ENCODE data around the gene SERPINB2. TPM values are rescaled to one million over a fixed set of nuclear protein-coding genes. Genes with fewer than 3 reads are reported as not detected.

The SERPINB2 gene
- total and polyA plus RNA-seq, 2 of the 13 experiments (the other 11 are each of a cell fraction or from before 2014, with no cell fraction given): 0.07 to 0.11 TPM

- peak; percentile 41 for DNase-seq (ENCODE audit: low spot score)
- no peaks in the 10 kb centered on the region for H3K36me3 ChIP-seq (replicated peaks in 1 of 2; ENCODE audit: control insufficient read depth in 1 of 2, insufficient read depth in 2 of 2, low read length in 2 of 2)
- ChIA-PET POLR2A (no interaction called here), CTCF (ENCODE audit: low intra/inter-chr PET ratio, low total read pairs) (no interaction called here)
- no peak overlapping the region for H3K4me3 ChIP-seq (replicated peaks in 1 of 3; ENCODE audit: insufficient read depth in 1 of 3, low read depth in 2 of 3, low read length in 3 of 3)
- H2AFZ ChIP-seq (ENCODE audit: low read length): no peak overlapping the region
- 8% methylated on average over 4 of the region's 4 CpGs for WGBS (ENCODE audit: low lambda C conversion rate)
- no peaks in the 10 kb centered on the region for H3K9me3 ChIP-seq (ENCODE audit: low read length)
- peak; percentile 98 for ATAC-seq
- no peak for FAIRE-seq
- intact Hi-C loops (cut with micrococcal nuclease; ENCODE audit: unreplicated experiment): loop anchor here (1.0 kb wide), 1 partner anchor 332 kb away; no protein-coding TSS in a partner anchor
- no peak overlapping the region for H3K27ac ChIP-seq (ENCODE audit: extremely low read length, insufficient read depth, low read length)
- no peaks in the 10 kb centered on the region for H3K79me2 ChIP-seq (ENCODE audit: insufficient read depth, low read length)
- no peak overlapping the region for H3K9ac ChIP-seq (ENCODE audit: insufficient read depth, low read depth, low read length)
- H4K20me1 ChIP-seq (ENCODE audit: insufficient read depth, low read length): no peaks in the 10 kb centered on the region
- H3K27me3 ChIP-seq (ENCODE audit: control insufficient read depth in 1 of 2, insufficient read depth in 2 of 2, low read length in 2 of 2): no peaks in the 10 kb centered on the region; a peak in 1 of 5 replicates
- no peak overlapping the region for H3K4me2 ChIP-seq (ENCODE audit: low read depth, low read length)
- BruUV-seq (replicated peaks): no TSS peak
- H3K4me1 ChIP-seq (ENCODE audit: insufficient read depth, low read length): no peaks in the 10 kb centered on the region
- in situ Hi-C loops (cut with HindIII; ENCODE audit: extremely low pct_ligation_motif_present, low pct_unique_long_range_greater_than_20kb): no loop called here
- TF ChIP-seq HOXA5 (CRISPR knock-in tag; IDR thresholded peaks at IDR 0.05): no peak
- no peak for TF ChIP-seq TSC22D2 (CRISPR knock-in tag; IDR thresholded peaks at IDR 0.05; ENCODE audit: borderline replicate concordance)
- peak; percentile 50 for TF ChIP-seq CTCF (CRISPR knock-in tag; IDR thresholded peaks at IDR 0.05)
- 0 out of 2 replicates have a peak, but pooled peaks have one; percentile 15 for TF ChIP-seq GATAD2A (CRISPR knock-in tag; IDR thresholded peaks at IDR 0.05)
- TF ChIP-seq TCF12 (IDR thresholded peaks at IDR 0.05): no peak
- TF ChIP-seq TCF12 (CRISPR knock-in tag; IDR thresholded peaks at IDR 0.05): no peak
- TF ChIP-seq SRF (IDR thresholded peaks at IDR 0.05; ENCODE audit: low read depth, low read length): no peak
- no peak for TF ChIP-seq ZFY (CRISPR knock-in tag; IDR thresholded peaks at IDR 0.05)
- TF ChIP-seq SMAD9 (CRISPR knock-in tag; IDR thresholded peaks at IDR 0.05): no peak
- no peak for TF ChIP-seq KMT2A (CRISPR knock-in tag; IDR thresholded peaks at IDR 0.05)
- TF ChIP-seq TCF7 (IDR thresholded peaks at IDR 0.05; ENCODE audit: low read depth): no peak
- no peak for TF ChIP-seq MAFG (CRISPR knock-in tag; IDR thresholded peaks at IDR 0.05)
- TF ChIP-seq ZNF737 (CRISPR knock-in tag; IDR thresholded peaks at IDR 0.05; ENCODE audit: borderline replicate concordance): no peak
- TF ChIP-seq SKI (IDR thresholded peaks at IDR 0.05; ENCODE audit: partially characterized antibody): no peak
- no peak for TF ChIP-seq JUN (CRISPR knock-in tag; IDR thresholded peaks at IDR 0.05)
- TF ChIP-seq, protein P1, sequence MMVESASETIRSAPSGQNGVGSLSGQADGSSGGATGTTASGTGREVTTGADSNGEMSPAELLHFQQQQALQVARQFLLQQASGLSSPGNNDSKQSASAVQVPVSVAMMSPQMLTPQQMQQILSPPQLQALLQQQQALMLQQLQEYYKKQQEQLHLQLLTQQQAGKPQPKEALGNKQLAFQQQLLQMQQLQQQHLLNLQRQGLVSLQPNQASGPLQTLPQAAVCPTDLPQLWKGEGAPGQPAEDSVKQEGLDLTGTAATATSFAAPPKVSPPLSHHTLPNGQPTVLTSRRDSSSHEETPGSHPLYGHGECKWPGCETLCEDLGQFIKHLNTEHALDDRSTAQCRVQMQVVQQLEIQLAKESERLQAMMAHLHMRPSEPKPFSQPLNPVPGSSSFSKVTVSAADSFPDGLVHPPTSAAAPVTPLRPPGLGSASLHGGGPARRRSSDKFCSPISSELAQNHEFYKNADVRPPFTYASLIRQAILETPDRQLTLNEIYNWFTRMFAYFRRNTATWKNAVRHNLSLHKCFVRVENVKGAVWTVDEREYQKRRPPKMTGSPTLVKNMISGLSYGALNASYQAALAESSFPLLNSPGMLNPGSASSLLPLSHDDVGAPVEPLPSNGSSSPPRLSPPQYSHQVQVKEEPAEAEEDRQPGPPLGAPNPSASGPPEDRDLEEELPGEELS (CRISPR knock-in tag; IDR thresholded peaks at IDR 0.05): peak; percentile 44; the same call in 1 of the 2 replicates
- TF ChIP-seq ATAD3A (CRISPR knock-in tag; IDR thresholded peaks at IDR 0.05): no peak
- no peak for TF ChIP-seq ARNT2 (CRISPR knock-in tag; IDR thresholded peaks at IDR 0.05; ENCODE audit: low read depth)
- TF ChIP-seq CEBPG (CRISPR knock-in tag; IDR thresholded peaks at IDR 0.05): peak; percentile 28; the same call in 1 of the 2 replicates
- no peak for TF ChIP-seq ELF3 (CRISPR knock-in tag; IDR thresholded peaks at IDR 0.05)
- peak; percentile 23; the same call in 1 of the 2 replicates for TF ChIP-seq FOXA3 (CRISPR knock-in tag; IDR thresholded peaks at IDR 0.05)
- TF ChIP-seq FOXA1 (IDR thresholded peaks at IDR 0.05): no peak
- peak; percentile 54 for TF ChIP-seq FOXA1 (CRISPR knock-in tag; IDR thresholded peaks at IDR 0.05)
Observed at GRCh38 chr18:63850020-63850419, 37.5 kb upstream of the SERPINB2 start.
